ENCODE data around the gene USP34.
A peak's percentile ranks its signal among the peaks of the same experiment; 100 is the strongest.

The USP34 gene

GRCh38 chr2:61350777-61351176 lies 120.1 kb downstream of the USP34 start:
- ATAC-seq, result no peak
- Mint-ChIP-seq H3K36me3 (peaks cover 61% of the 10 kb centered on the region), H3K27ac (no peak overlapping the region), H3K4me3 (no peak overlapping the region), H3K9me3 (peaks cover 5% of the 10 kb centered on the region), H3K4me1 (peaks cover 7% of the 10 kb centered on the region), H3K27me3 (no peaks in the 10 kb centered on the region)

GRCh38 chr2:61343141-61343540 lies 127.7 kb downstream of the USP34 start:
- H3K27ac Mint-ChIP-seq, result no peak overlapping the region
- no peak overlapping the region for H3K4me3 Mint-ChIP-seq
- H3K4me1 Mint-ChIP-seq, result no peaks in the 10 kb centered on the region
- ATAC-seq, result no peak
- no peaks in the 10 kb centered on the region for H3K9me3 Mint-ChIP-seq
- H3K36me3 Mint-ChIP-seq, result peaks cover 55% of the 10 kb centered on the region
- no peaks in the 10 kb centered on the region for H3K27me3 Mint-ChIP-seq

- no peak overlapping the region for H3K4me3 Mint-ChIP-seq
- H3K9me3 Mint-ChIP-seq, result no peaks in the 10 kb centered on the region
- no peaks in the 10 kb centered on the region for H3K27me3 Mint-ChIP-seq
- H3K27ac Mint-ChIP-seq, result no peak overlapping the region
- no peaks in the 10 kb centered on the region for H3K4me1 Mint-ChIP-seq
- H3K36me3 Mint-ChIP-seq, result peaks cover 54% of the 10 kb centered on the region
- ATAC-seq, result no peak
Observed at GRCh38 chr2:61340242-61340641, 130.6 kb downstream of the USP34 start.

GRCh38 chr2:61338447-61338846 lies 132.4 kb downstream of the USP34 start:
- H3K27ac Mint-ChIP-seq, result no peak overlapping the region

GRCh38 chr2:61335187-61335586 lies 135.7 kb downstream of the USP34 start:
- ATAC-seq, result no peak
- Mint-ChIP-seq H3K27me3 (no peaks in the 10 kb centered on the region), H3K9me3 (no peaks in the 10 kb centered on the region), H3K4me1 (no peaks in the 10 kb centered on the region), H3K27ac (no peak overlapping the region), H3K4me3 (no peak overlapping the region), H3K36me3 (peaks cover 36% of the 10 kb centered on the region)

More at GRCh38 chr2:61338447-61338846, 132.4 kb downstream of the USP34 start:
- Mint-ChIP-seq H3K27me3 (no peaks in the 10 kb centered on the region), H3K4me3 (no peak overlapping the region), H3K36me3 (peaks cover 48% of the 10 kb centered on the region), H3K9me3 (no peaks in the 10 kb centered on the region), H3K4me1 (no peaks in the 10 kb centered on the region)
- ATAC-seq, result no peak

DNA sequence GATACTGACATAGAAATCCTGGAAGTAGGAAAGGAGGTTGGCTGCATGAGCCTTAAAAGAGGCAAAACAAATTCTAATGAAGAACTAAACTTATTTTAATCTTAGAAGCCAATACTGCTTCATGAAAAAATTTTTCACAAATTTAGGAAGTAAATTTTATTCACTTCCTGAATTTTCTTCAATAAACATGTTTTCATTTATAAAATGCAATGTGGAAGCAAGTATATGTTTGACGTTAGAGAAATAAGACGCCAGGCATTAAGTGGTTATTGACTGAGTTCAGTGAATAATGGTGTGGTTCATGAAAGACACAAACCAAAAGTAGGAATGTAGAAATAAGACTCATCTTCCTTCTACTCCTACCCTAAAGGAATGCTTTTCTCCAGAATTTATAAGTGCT lies 136.4 kb downstream of the USP34 start:
- Mint-ChIP-seq H3K9me3 (no peaks in the 10 kb centered on the region), H3K27ac (no peak overlapping the region), H3K4me3 (no peak overlapping the region), H3K27me3 (no peaks in the 10 kb centered on the region), H3K4me1 (no peaks in the 10 kb centered on the region), H3K36me3 (peaks cover 40% of the 10 kb centered on the region)
- no peak for ATAC-seq

- Mint-ChIP-seq H3K27ac (peak overlapping the region; percentile 30), H3K36me3 (peaks cover 47% of the 10 kb centered on the region), H3K4me3 (no peak overlapping the region), H3K4me1 (no peaks in the 10 kb centered on the region), H3K27me3 (no peaks in the 10 kb centered on the region), H3K9me3 (no peaks in the 10 kb centered on the region)
- no peak for ATAC-seq
Observed at GRCh38 chr2:61328707-61329251, 142.1 kb downstream of the USP34 start.

- Mint-ChIP-seq H3K27ac (no peak overlapping the region), H3K4me1 (no peaks in the 10 kb centered on the region), H3K36me3 (peaks cover 47% of the 10 kb centered on the region), H3K4me3 (no peak overlapping the region), H3K27me3 (no peaks in the 10 kb centered on the region), H3K9me3 (no peaks in the 10 kb centered on the region)
- ATAC-seq, result no peak
Observed at GRCh38 chr2:61327173-61327572, 143.7 kb downstream of the USP34 start.

- Mint-ChIP-seq H3K27me3 (no peaks in the 10 kb centered on the region), H3K9me3 (no peaks in the 10 kb centered on the region), H3K4me1 (no peaks in the 10 kb centered on the region), H3K36me3 (peaks cover 51% of the 10 kb centered on the region), H3K27ac (no peak overlapping the region), H3K4me3 (no peak overlapping the region)
- no peak for ATAC-seq
Observed at GRCh38 chr2:61326423-61326822, 144.5 kb downstream of the USP34 start.

GRCh38 chr2:61320181-61320580 lies 150.7 kb downstream of the USP34 start:
- H3K4me1 Mint-ChIP-seq, result no peaks in the 10 kb centered on the region
- no peak overlapping the region for H3K4me3 Mint-ChIP-seq
- H3K36me3 Mint-ChIP-seq, result peaks cover 29% of the 10 kb centered on the region
- no peak overlapping the region for H3K27ac Mint-ChIP-seq
- ATAC-seq, result no peak
- H3K9me3 Mint-ChIP-seq, result no peaks in the 10 kb centered on the region
- no peaks in the 10 kb centered on the region for H3K27me3 Mint-ChIP-seq

DNA sequence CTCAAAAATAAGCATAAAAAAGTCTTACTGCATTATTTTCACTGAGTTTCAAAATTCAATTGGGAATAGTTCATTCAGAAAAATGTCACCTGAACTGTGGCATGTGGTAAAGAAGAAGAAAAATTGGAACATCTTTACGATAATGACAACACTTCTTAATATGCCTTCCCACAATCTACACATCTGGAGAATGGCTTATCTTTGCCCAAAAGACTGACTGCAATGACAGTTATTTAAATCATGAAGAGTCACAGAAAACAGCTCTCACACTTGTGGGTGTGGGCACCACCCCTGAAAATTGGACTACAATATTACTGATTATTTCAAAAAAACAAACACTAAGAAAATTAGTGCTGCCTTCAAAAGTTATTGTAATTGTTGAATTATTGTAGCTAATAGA lies 152.3 kb downstream of the USP34 start:
- H3K9me3 Mint-ChIP-seq, result no peaks in the 10 kb centered on the region
- no peak overlapping the region for H3K4me3 Mint-ChIP-seq
- no peak for ATAC-seq
- peaks cover 33% of the 10 kb centered on the region for H3K36me3 Mint-ChIP-seq
- H3K4me1 Mint-ChIP-seq, result no peaks in the 10 kb centered on the region
- H3K27me3 Mint-ChIP-seq, result no peaks in the 10 kb centered on the region
- H3K27ac Mint-ChIP-seq, result no peak overlapping the region

DNA sequence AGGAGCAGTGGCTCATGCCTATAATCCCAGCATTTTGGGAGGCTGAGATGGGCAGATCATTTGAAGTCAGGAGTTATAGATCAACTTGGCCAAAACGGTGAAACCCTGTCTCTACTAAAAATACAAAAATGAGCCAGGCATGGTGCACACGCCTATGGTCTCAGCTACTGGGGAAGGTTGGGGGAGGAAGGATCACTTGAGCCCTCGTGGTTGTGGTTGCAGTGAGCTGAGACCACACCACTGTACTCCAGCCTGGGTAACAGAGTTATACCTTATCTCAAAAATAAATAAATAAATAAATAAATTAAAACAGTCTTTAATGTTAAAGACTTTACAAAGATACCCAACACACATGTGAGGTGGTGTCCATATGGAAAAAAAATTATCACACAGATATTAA lies 174.9 kb downstream of the USP34 start:
- no peaks in the 10 kb centered on the region for H3K9me3 Mint-ChIP-seq
- ATAC-seq, result no peak
- H3K27ac Mint-ChIP-seq, result no peak overlapping the region
- no peak overlapping the region for H3K4me3 Mint-ChIP-seq
- peaks cover 59% of the 10 kb centered on the region for H3K36me3 Mint-ChIP-seq
- peaks cover 12% of the 10 kb centered on the region for H3K4me1 Mint-ChIP-seq
- H3K27me3 Mint-ChIP-seq, result no peaks in the 10 kb centered on the region

DNA sequence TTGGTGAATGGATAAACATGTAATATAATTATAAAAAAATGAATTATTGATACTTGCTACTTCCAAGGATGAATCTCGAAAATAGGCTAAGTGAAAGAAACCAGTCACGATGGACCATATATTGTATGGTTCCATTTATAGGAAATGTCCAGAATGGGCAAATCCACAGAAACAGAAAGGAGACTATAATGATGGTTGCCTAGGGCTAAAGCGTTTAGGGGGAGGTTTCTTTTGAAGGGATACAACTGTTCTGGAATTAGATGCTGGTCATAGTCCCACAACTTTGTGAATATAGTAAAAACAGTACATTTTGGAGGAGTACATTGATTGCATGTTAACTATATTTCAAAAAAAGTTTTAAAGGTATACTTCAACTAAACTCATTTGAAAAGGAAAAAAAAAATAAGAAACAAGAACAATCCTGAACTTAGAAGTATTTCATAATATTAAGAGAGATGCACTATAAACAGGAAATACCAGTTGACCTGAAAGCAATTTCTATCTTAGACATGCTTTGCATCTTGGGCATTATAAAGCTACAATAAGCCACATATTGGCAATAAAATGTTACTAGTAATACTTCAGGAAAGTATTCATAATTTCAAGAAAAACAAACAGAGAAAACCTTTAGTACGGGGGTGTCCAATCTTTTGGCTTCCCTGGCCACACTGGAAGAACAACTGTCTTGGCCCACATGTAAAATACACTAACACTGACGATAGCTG lies 178.9 kb downstream of the USP34 start:
- Mint-ChIP-seq H3K36me3 (peaks cover 65% of the 10 kb centered on the region), H3K27ac (no peak overlapping the region), H3K4me3 (no peak overlapping the region), H3K4me1 (peaks cover 17% of the 10 kb centered on the region), H3K9me3 (no peaks in the 10 kb centered on the region), H3K27me3 (no peaks in the 10 kb centered on the region)
- no peak for ATAC-seq

DNA sequence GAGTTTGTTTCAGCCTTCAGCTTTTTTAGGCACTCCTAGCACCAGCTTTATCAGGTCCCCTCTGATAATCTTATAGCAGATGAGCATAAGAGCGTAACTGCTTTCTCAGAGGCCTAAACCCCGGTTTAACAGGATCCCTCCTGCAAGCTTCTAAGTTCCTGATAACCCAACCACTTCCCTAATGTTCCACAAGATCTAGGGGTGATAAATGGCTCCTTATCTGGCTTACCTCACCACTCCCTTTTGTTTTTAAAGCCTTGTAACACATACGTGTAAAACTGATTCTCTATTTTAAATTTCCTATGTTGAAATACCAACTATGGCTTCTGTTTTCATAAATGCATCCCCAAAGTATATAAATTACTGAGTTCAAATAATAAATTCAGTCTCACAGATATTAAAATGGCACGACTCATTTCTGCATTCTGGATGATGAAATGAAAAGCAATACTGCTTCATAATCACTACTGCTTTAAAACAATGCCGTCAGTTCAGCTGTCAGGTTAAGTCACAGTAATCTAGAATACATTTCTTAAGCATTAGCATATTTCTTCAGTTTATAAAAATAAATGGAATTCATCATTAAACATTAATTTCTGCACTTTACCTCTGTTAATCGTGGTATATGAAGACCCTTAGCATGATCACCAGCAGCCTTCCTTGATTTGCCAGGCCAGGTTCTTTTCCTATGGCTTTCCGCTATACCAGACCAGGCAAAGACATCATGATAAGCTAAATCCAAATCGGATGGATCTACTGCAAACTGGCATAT lies 182.6 kb downstream of the USP34 start:
- ATAC-seq, result no peak
- H3K36me3 Mint-ChIP-seq, result peaks cover 54% of the 10 kb centered on the region
- H3K27me3 Mint-ChIP-seq, result no peaks in the 10 kb centered on the region
- no peak overlapping the region for H3K4me3 Mint-ChIP-seq
- peaks cover 17% of the 10 kb centered on the region for H3K4me1 Mint-ChIP-seq
- no peaks in the 10 kb centered on the region for H3K9me3 Mint-ChIP-seq
- H3K27ac Mint-ChIP-seq, result peak overlapping the region; percentile 44

DNA sequence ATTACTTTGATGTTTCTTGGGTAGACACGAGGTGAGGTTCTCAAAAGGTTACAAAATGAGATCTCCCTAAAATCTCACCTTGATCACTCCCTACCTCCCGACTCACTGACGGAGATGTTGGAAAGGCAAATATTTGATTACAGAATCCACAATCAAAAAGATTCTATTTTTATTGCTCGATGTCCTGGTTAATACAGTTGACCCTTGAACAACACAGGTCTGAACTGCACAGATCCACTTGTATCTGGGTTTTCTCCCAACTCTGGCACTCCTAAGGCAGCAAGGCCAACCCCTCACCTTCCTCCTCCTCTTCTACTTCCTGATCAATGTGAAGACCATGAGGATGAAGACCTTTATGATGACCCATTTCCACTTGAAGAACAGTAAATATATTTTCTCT lies 183.6 kb downstream of the USP34 start:
- no peaks in the 10 kb centered on the region for H3K27me3 Mint-ChIP-seq
- H3K4me1 Mint-ChIP-seq, result peaks cover 17% of the 10 kb centered on the region
- H3K36me3 Mint-ChIP-seq, result peaks cover 54% of the 10 kb centered on the region
- no peaks in the 10 kb centered on the region for H3K9me3 Mint-ChIP-seq
- no peak overlapping the region for H3K4me3 Mint-ChIP-seq
- ATAC-seq, result no peak
- H3K27ac Mint-ChIP-seq, result no peak overlapping the region

Measured in stimulated activated memory B cell treated with anti-CD40 and anti-IgM and Interleukin-4, amounts not matched to agents 10 μg/mL and 1 μg/mL and 100 μg/mL, for 72 hours (primary cell).